HepG2 (cell line): ENCODE measurements around the gene CNTROB. TPM values are rescaled to one million over a fixed set of nuclear protein-coding genes. Genes with fewer than 3 reads are reported as not detected.
A peak's percentile ranks its signal among the peaks of the same experiment; 100 is the strongest.

Experiments
- CREB1 ChIP-seq, 2 experiments: fragments of 450-650 bp in 1 of 2; IDR thresholded peaks; 2 replicates each; pipeline ENCODE4 v1.6.1; 2016 to 2017; ENCODE audit warnings: control low read depth in 1 of 2, mild to moderate bottlenecking in 1 of 2, missing compliant biosample characterization in 1 of 2, missing genetic modification characterization in 1 of 2
- IKZF1 ChIP-seq: fragments of 450-650 bp; IDR thresholded peaks from 2 replicates; pipeline ENCODE4 v1.7.1; 2016
- IRF2 ChIP-seq: IDR thresholded peaks from 2 replicates; pipeline ENCODE4 v1.6.1; 2018; ENCODE audit warnings: missing genetic modification reagents, missing compliant biosample characterization
- JUN ChIP-seq: sonication (generic); formaldehyde crosslinking; IDR thresholded peaks from 2 replicates; pipeline ENCODE4 v1.4.0; 2020; ENCODE audit warnings: mild to moderate bottlenecking, missing genetic modification reagents
- KAT8 ChIP-seq: IDR thresholded peaks from 2 replicates; pipeline ENCODE4 v1.6.1; 2016; ENCODE audit warnings: missing genetic modification reagents, missing compliant biosample characterization
- NFE2 ChIP-seq: sonication (generic); formaldehyde crosslinking; IDR thresholded peaks from 2 replicates; pipeline ENCODE4 v1.4.0; 2020; ENCODE audit warnings: missing genetic modification reagents
- POLR2G ChIP-seq: fragments of 200-400 bp; formaldehyde crosslinking; IDR thresholded peaks from 2 replicates; pipeline ENCODE4 v1.6.1; 2018; ENCODE audit warnings: mild to moderate bottlenecking, low read depth, low read length, moderate library complexity
- RELA ChIP-seq: sonication (generic); formaldehyde crosslinking; IDR thresholded peaks from 2 replicates; pipeline ENCODE4 v1.4.0; 2020; ENCODE audit warnings: missing genetic modification reagents
- SOX13 ChIP-seq, 3 experiments: fragments of 450-650 bp in 1 of 3; sonication (generic) in 1 of 3; formaldehyde crosslinking in 1 of 3; IDR thresholded peaks in 2 of 3; conservative IDR thresholded peaks in 1 of 3; 2 replicates each; pipeline versions ENCODE4 v1.5.0 to v1.6.1; 2016 to 2020; ENCODE audit warnings: antibody characterized with exemption in 1 of 3, mild to moderate bottlenecking in 1 of 3, missing compliant biosample characterization in 1 of 3, missing genetic modification reagents in 1 of 3, moderate library complexity in 1 of 3
- SOX5 ChIP-seq: IDR thresholded peaks from 2 replicates; pipeline ENCODE4 v1.6.1; 2016; ENCODE audit warnings: borderline replicate concordance
- SRSF1 ChIP-seq: fragments of 200-400 bp; formaldehyde crosslinking; optimal IDR thresholded peaks from 2 replicates; pipeline ENCODE3; 2017; ENCODE audit warnings: mild to moderate bottlenecking, low read depth, low read length, moderate library complexity
- TARDBP ChIP-seq: sonication (generic); formaldehyde crosslinking; IDR thresholded peaks from 2 replicates; pipeline ENCODE4 v1.8.0; 2022; ENCODE audit warnings: mild to moderate bottlenecking, missing genetic modification reagents
- ZFP36 ChIP-seq: fragments of 150-350 bp; IDR thresholded peaks from 2 replicates; pipeline ENCODE4 v1.6.1; 2018; ENCODE audit warnings: borderline replicate concordance, low read length, low read depth; ENCODE audit not compliant: partially characterized antibody
- ZNF235 ChIP-seq: sonication (generic); formaldehyde crosslinking; IDR thresholded peaks from 2 replicates; pipeline ENCODE4 v1.8.1; 2023; ENCODE audit warnings: mild to moderate bottlenecking, missing genetic modification reagents, borderline replicate concordance
- ZNF335 ChIP-seq: sonication (generic); formaldehyde crosslinking; IDR thresholded peaks from 2 replicates; pipeline ENCODE4 v1.4.0; 2020; ENCODE audit warnings: missing genetic modification reagents
- ZNF468 ChIP-seq: sonication (generic); formaldehyde crosslinking; IDR thresholded peaks from 2 replicates; pipeline ENCODE4 v1.8.0; 2022; ENCODE audit warnings: mild to moderate bottlenecking, moderate library complexity, missing genetic modification reagents
- ZNF484 ChIP-seq: sonication (generic); formaldehyde crosslinking; IDR thresholded peaks from 2 replicates; pipeline ENCODE4 v1.5.1; 2020; ENCODE audit warnings: mild to moderate bottlenecking, low read depth, missing genetic modification reagents, borderline replicate concordance
- ZNF557 ChIP-seq: sonication (generic); formaldehyde crosslinking; IDR thresholded peaks from 2 replicates; pipeline ENCODE4 v1.4.0; 2020; ENCODE audit warnings: missing genetic modification reagents
- ZNF614 ChIP-seq: IDR thresholded peaks from 2 replicates; pipeline ENCODE4 v1.6.1; 2018; ENCODE audit warnings: missing biosample characterization, missing genetic modification reagents, inconsistent platforms, borderline replicate concordance
- ZNF7 ChIP-seq: IDR thresholded peaks from 2 replicates; pipeline ENCODE4 v1.6.1; 2016; ENCODE audit warnings: missing biosample characterization, missing genetic modification reagents
- ZNF703 ChIP-seq: sonication (generic); formaldehyde crosslinking; IDR thresholded peaks from 2 replicates; pipeline ENCODE4 v1.5.1; 2020; ENCODE audit warnings: missing genetic modification reagents, mild to moderate bottlenecking, moderate library complexity, borderline replicate concordance
- polyA plus RNA-seq, 8 experiments: library from polyadenylated mRNA; depleted of rRNA in 3 of 8; stranded (reverse) in 7 of 8; unstranded in 1 of 8; fragments of >200 nt; fragmentation: Illumina TruSeq in 4 of 8; extraction: Trizol in 4 of 8; gene quantifications; 2 replicates each; pipeline versions ENCODE4 v1.2.1 to v1.2.3, GENCODE V29; 2011 to 2016; ENCODE audit warnings: low read depth in 4 of 8, missing spikeins in 1 of 8, mixed read lengths in 1 of 8; ENCODE audit not compliant: insufficient read depth in 1 of 8
- total RNA-seq, 5 experiments: library from RNA; depleted of rRNA; stranded (reverse); fragments of >200 nt; fragmentation: Illumina TruSeq; extraction: Trizol; gene quantifications; 2 replicates each; pipeline ENCODE4 v1.2.3, GENCODE V29; 2016; ENCODE audit warnings: low read depth in 1 of 5
- TF ChIP-seq, protein P1 (sequence below): sonication (generic); formaldehyde crosslinking; IDR thresholded peaks from 2 replicates; pipeline ENCODE4 v1.5.0; 2020; ENCODE audit warnings: mild to moderate bottlenecking, low read depth, missing genetic modification reagents, borderline replicate concordance
- TF ChIP-seq, protein P2 (sequence below): sonication (generic); formaldehyde crosslinking; IDR thresholded peaks from 2 replicates; pipeline ENCODE4 v1.4.0; 2020; ENCODE audit warnings: missing genetic modification reagents, borderline replicate concordance
- TF ChIP-seq, protein P3 (sequence below): sonication (generic); formaldehyde crosslinking; conservative IDR thresholded peaks from 2 replicates; pipeline ENCODE4 v1.8.0; 2022; ENCODE audit warnings: missing genetic modification reagents

The CNTROB gene
- total and polyA plus RNA-seq, 2 of the 13 experiments (the other 11 are each of a cell fraction or from before 2014, with no cell fraction given), result 21.2 to 24.1 TPM

- TF ChIP-seq, protein P1, sequence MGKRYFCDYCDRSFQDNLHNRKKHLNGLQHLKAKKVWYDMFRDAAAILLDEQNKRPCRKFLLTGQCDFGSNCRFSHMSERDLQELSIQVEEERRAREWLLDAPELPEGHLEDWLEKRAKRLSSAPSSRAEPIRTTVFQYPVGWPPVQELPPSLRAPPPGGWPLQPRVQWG (CRISPR knock-in tag), result no peak
- TF ChIP-seq ZNF7 (CRISPR knock-in tag) (no peak), ZNF235 (CRISPR knock-in tag) (no peak), SOX5 (CRISPR knock-in tag) (no peak), RELA (no peak), KAT8 (CRISPR knock-in tag) (peak; percentile 90), ZNF468 (CRISPR knock-in tag) (no peak), SRSF1 (no peak), ZNF703 (CRISPR knock-in tag) (no peak), SOX13 (IDR thresholded peaks at IDR 0.05) (no peak), SOX13 (CRISPR knock-in tag; conservative IDR thresholded peaks at IDR 0.05 in 1 of 2, IDR thresholded peaks at IDR 0.05 in 1 of 2) (0 out of 4 replicates have a peak, but pooled peaks of 1 of the 2 experiments have one; percentile 8), POLR2G (peak; percentile 88), CREB1 (IDR thresholded peaks at IDR 0.05) (peak; percentile 100), CREB1 (CRISPR knock-in tag; IDR thresholded peaks at IDR 0.05) (peak; percentile 96), IRF2 (0 out of 2 replicates have a peak, but pooled peaks have one; percentile 52), IKZF1 (no peak), TARDBP (peak; percentile 27; the same call in 1 of the 2 replicates), ZNF484 (CRISPR knock-in tag) (no peak), NFE2 (no peak), ZNF614 (CRISPR knock-in tag) (0 out of 2 replicates have a peak, but pooled peaks have one; percentile 29), JUN (CRISPR knock-in tag) (peak; percentile 67; the same call in 1 of the 2 replicates), ZFP36 (no peak), ZNF335 (CRISPR knock-in tag) (peak; percentile 32; the same call in 1 of the 2 replicates), ZNF557 (no peak)
- TF ChIP-seq, protein P2, sequence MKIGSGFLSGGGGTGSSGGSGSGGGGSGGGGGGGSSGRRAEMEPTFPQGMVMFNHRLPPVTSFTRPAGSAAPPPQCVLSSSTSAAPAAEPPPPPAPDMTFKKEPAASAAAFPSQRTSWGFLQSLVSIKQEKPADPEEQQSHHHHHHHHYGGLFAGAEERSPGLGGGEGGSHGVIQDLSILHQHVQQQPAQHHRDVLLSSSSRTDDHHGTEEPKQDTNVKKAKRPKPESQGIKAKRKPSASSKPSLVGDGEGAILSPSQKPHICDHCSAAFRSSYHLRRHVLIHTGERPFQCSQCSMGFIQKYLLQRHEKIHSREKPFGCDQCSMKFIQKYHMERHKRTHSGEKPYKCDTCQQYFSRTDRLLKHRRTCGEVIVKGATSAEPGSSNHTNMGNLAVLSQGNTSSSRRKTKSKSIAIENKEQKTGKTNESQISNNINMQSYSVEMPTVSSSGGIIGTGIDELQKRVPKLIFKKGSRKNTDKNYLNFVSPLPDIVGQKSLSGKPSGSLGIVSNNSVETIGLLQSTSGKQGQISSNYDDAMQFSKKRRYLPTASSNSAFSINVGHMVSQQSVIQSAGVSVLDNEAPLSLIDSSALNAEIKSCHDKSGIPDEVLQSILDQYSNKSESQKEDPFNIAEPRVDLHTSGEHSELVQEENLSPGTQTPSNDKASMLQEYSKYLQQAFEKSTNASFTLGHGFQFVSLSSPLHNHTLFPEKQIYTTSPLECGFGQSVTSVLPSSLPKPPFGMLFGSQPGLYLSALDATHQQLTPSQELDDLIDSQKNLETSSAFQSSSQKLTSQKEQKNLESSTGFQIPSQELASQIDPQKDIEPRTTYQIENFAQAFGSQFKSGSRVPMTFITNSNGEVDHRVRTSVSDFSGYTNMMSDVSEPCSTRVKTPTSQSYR (CRISPR knock-in tag), result no peak; the same call in 1 of the 2 replicates
- TF ChIP-seq, protein P3, sequence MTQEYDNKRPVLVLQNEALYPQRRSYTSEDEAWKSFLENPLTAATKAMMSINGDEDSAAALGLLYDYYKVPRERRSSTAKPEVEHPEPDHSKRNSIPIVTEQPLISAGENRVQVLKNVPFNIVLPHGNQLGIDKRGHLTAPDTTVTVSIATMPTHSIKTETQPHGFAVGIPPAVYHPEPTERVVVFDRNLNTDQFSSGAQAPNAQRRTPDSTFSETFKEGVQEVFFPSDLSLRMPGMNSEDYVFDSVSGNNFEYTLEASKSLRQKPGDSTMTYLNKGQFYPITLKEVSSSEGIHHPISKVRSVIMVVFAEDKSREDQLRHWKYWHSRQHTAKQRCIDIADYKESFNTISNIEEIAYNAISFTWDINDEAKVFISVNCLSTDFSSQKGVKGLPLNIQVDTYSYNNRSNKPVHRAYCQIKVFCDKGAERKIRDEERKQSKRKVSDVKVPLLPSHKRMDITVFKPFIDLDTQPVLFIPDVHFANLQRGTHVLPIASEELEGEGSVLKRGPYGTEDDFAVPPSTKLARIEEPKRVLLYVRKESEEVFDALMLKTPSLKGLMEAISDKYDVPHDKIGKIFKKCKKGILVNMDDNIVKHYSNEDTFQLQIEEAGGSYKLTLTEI (CRISPR knock-in tag), result no peak
These were observed at the start of gene CNTROB, which contains the start of gene TRAPPC1 (continued) for GRCh38 chr17:7931709-7932482.
